ENCODE results near the gene UGT1A4.

- no peak for TF ChIP-seq EP300 (IDR thresholded peaks at IDR 0.05; ENCODE audit: low read length)
- no peak for TF ChIP-seq ZNF24 (IDR thresholded peaks at IDR 0.05)
- no peak for TF ChIP-seq E2F6 (IDR thresholded peaks at IDR 0.05; ENCODE audit: borderline replicate concordance in 1 of 2, extremely low read depth in 1 of 2, insufficient read depth in 1 of 2, insufficient read length in 1 of 2, low read depth in 1 of 2, low read length in 1 of 2, poor library complexity in 1 of 2, severe bottlenecking in 1 of 2)
- no peak for TF ChIP-seq ZSCAN29 (IDR thresholded peaks at IDR 0.05)
- TF ChIP-seq KLF6 (CRISPR knock-in tag; IDR thresholded peaks at IDR 0.05; ENCODE audit: borderline replicate concordance) = no peak
These were observed 49.5 kb downstream of the UGT1A4 start for GRCh38 chr2:233768076-233768475.

Measured in K562 (cell line).